ENCODE measurements around the gene TNFRSF18. TPM values are rescaled to one million over a fixed set of nuclear protein-coding genes. Genes with fewer than 3 reads are reported as not detected.

TNFRSF18 gene
- total and polyA plus RNA-seq, 2 experiments from 2014 or later: 1.1 to 1.5 TPM

GRCh38 chr1:1231400-1232207 is 25.2 kb upstream of the TNFRSF18 start, which contains the start of gene SDF4:
Gene SDF4, minus strand, starts transcription at chr1:1232001. Its CDS starts 3,229 bp downstream, at chr1:1228772.
- Histone ChIP-seq H3K36me3 (ENCODE audit: insufficient read depth) (no peaks in the 10 kb centered on the region), H4K20me1 (replicated peaks; ENCODE audit: insufficient read depth) (peaks cover 8% of the 10 kb centered on the region), H3K27me3 (ENCODE audit: insufficient read depth) (no peaks in the 10 kb centered on the region), H3F3A (replicated peaks; ENCODE audit: low read depth) (peaks cover 10% of the 10 kb centered on the region; the same call in 1 of the 2 replicates), H3K4me2 (peak within 1 kb of the TSS; percentile 95), H3K4me1 (ENCODE audit: insufficient read depth) (peaks cover 6% of the 10 kb centered on the region), H2AFZ (peak within 1 kb of the TSS; percentile 52; the same call in 1 of the 2 replicates), H3K79me2 (replicated peaks; ENCODE audit: insufficient read depth) (peaks cover 40% of the 10 kb centered on the region), H3K27ac (ENCODE audit: low read depth) (0 out of 2 replicates have a peak within 1 kb of the TSS, but pooled peaks have one; percentile 55), H3K9me2 (ENCODE audit: insufficient read depth) (no peaks in the 10 kb centered on the region), H3K4me3 (peak within 1 kb of the TSS; percentile 93)
- Mint-ChIP-seq H3K27me3 (ENCODE audit: insufficient read depth, low read depth, poor library complexity) (peaks cover 13% of the 10 kb centered on the region), H3K4me1 (peaks cover 18% of the 10 kb centered on the region), H3K36me3 (ENCODE audit: low read depth) (peaks cover 23% of the 10 kb centered on the region), H3K4me3 (peak within 1 kb of the TSS; percentile 94), H3K9me3 (peaks cover 10% of the 10 kb centered on the region), H3K27ac (peak within 1 kb of the TSS; percentile 89)
- DNase-seq (ENCODE audit: low spot score) (peak; percentile 97), ATAC-seq (peak; percentile 87)
- TF ChIP-seq, protein P1, sequence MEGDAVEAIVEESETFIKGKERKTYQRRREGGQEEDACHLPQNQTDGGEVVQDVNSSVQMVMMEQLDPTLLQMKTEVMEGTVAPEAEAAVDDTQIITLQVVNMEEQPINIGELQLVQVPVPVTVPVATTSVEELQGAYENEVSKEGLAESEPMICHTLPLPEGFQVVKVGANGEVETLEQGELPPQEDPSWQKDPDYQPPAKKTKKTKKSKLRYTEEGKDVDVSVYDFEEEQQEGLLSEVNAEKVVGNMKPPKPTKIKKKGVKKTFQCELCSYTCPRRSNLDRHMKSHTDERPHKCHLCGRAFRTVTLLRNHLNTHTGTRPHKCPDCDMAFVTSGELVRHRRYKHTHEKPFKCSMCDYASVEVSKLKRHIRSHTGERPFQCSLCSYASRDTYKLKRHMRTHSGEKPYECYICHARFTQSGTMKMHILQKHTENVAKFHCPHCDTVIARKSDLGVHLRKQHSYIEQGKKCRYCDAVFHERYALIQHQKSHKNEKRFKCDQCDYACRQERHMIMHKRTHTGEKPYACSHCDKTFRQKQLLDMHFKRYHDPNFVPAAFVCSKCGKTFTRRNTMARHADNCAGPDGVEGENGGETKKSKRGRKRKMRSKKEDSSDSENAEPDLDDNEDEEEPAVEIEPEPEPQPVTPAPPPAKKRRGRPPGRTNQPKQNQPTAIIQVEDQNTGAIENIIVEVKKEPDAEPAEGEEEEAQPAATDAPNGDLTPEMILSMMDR (conservative IDR thresholded peaks at IDR 0.05; ENCODE audit: low read depth in 2 of 2): no peak
- TF ChIP-seq, protein P2, sequence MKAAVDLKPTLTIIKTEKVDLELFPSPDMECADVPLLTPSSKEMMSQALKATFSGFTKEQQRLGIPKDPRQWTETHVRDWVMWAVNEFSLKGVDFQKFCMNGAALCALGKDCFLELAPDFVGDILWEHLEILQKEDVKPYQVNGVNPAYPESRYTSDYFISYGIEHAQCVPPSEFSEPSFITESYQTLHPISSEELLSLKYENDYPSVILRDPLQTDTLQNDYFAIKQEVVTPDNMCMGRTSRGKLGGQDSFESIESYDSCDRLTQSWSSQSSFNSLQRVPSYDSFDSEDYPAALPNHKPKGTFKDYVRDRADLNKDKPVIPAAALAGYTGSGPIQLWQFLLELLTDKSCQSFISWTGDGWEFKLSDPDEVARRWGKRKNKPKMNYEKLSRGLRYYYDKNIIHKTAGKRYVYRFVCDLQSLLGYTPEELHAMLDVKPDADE (IDR thresholded peaks at IDR 0.05): peak; percentile 84
- TF ChIP-seq ZNF331 (CRISPR knock-in tag; IDR thresholded peaks at IDR 0.05; ENCODE audit: low read depth): no peak
- no peak for TF ChIP-seq EZH2 (IDR thresholded peaks at IDR 0.05; ENCODE audit: low read depth, unreplicated experiment)
- TF ChIP-seq, protein P3, sequence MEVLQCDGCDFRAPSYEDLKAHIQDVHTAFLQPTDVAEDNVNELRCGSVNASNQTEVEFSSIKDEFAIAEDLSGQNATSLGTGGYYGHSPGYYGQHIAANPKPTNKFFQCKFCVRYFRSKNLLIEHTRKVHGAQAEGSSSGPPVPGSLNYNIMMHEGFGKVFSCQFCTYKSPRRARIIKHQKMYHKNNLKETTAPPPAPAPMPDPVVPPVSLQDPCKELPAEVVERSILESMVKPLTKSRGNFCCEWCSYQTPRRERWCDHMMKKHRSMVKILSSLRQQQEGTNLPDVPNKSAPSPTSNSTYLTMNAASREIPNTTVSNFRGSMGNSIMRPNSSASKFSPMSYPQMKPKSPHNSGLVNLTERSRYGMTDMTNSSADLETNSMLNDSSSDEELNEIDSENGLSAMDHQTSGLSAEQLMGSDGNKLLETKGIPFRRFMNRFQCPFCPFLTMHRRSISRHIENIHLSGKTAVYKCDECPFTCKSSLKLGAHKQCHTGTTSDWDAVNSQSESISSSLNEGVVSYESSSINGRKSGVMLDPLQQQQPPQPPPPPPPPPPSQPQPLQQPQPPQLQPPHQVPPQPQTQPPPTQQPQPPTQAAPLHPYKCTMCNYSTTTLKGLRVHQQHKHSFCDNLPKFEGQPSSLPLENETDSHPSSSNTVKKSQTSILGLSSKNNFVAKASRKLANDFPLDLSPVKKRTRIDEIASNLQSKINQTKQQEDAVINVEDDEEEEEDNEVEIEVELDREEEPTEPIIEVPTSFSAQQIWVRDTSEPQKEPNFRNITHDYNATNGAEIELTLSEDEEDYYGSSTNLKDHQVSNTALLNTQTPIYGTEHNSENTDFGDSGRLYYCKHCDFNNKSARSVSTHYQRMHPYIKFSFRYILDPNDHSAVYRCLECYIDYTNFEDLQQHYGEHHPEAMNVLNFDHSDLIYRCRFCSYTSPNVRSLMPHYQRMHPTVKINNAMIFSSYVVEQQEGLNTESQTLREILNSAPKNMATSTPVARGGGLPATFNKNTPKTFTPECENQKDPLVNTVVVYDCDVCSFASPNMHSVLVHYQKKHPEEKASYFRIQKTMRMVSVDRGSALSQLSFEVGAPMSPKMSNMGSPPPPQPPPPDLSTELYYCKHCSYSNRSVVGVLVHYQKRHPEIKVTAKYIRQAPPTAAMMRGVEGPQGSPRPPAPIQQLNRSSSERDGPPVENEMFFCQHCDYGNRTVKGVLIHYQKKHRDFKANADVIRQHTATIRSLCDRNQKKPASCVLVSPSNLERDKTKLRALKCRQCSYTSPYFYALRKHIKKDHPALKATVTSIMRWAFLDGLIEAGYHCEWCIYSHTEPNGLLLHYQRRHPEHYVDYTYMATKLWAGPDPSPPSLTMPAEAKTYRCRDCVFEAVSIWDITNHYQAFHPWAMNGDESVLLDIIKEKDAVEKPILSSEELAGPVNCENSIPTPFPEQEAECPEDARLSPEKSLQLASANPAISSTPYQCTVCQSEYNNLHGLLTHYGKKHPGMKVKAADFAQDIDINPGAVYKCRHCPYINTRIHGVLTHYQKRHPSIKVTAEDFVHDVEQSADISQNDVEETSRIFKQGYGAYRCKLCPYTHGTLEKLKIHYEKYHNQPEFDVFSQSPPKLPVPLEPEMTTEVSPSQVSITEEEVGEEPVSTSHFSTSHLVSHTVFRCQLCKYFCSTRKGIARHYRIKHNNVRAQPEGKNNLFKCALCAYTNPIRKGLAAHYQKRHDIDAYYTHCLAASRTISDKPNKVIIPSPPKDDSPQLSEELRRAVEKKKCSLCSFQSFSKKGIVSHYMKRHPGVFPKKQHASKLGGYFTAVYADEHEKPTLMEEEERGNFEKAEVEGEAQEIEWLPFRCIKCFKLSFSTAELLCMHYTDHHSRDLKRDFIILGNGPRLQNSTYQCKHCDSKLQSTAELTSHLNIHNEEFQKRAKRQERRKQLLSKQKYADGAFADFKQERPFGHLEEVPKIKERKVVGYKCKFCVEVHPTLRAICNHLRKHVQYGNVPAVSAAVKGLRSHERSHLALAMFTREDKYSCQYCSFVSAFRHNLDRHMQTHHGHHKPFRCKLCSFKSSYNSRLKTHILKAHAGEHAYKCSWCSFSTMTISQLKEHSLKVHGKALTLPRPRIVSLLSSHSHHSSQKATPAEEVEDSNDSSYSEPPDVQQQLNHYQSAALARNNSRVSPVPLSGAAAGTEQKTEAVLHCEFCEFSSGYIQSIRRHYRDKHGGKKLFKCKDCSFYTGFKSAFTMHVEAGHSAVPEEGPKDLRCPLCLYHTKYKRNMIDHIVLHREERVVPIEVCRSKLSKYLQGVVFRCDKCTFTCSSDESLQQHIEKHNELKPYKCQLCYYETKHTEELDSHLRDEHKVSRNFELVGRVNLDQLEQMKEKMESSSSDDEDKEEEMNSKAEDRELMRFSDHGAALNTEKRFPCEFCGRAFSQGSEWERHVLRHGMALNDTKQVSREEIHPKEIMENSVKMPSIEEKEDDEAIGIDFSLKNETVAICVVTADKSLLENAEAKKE (CRISPR knock-in tag; IDR thresholded peaks at IDR 0.05): no peak
- TF ChIP-seq POLR2AphosphoS5 (IDR thresholded peaks at IDR 0.05; ENCODE audit: low read depth): peak; percentile 73
- TF ChIP-seq JUNB (IDR thresholded peaks at IDR 0.05; ENCODE audit: unreplicated experiment): no peak
- TF ChIP-seq CREB1 (CRISPR knock-in tag; IDR thresholded peaks at IDR 0.05; ENCODE audit: low read depth): peak; percentile 81
- TF ChIP-seq STAT1 (IDR thresholded peaks at IDR 0.05; ENCODE audit: unreplicated experiment): no peak
